HepG2 (cell line): Measurements from ENCODE around the gene CDHR4. TPM values are rescaled to one million over a fixed set of nuclear protein-coding genes. Genes with fewer than 3 reads are reported as not detected.

ENCODE experiments used
- ATAC-seq: fragments of 200-7000 bp; cut with Tn5 transposase; 3 replicates; pipeline ENCODE4 v1.9.1; 2020; ENCODE audit warnings: mild to moderate bottlenecking, moderate library complexity
- BruUV-seq: library from RNA; stranded (reverse); fragments of 400-500 nt; replicated peaks from 2 replicates; lab custom pipeline; 2021; lab: Mats Ljungman, UMichigan
- CTCF ChIA-PET: fragments of 300-600 bp; formaldehyde crosslinking; extraction: SDS; loops from one replicate; lab custom pipeline; 2021; ENCODE audit warnings: low total read pairs, inconsistent platforms, low intra/inter-chr PET ratio; lab: Yijun Ruan, JAX
- POLR2A ChIA-PET: fragments of 350-600 bp; sonication (Branson Sonifier 250); formaldehyde crosslinking; loops from one replicate; lab custom pipeline; 2020; ENCODE audit warnings: antibody characterized with exemption, inconsistent platforms; lab: Yijun Ruan, JAX
- DNase-seq: peaks from one replicate; pipeline ENCODE4 v3.0.0-alpha.2; 2015; ENCODE audit warnings: low spot score
- FAIRE-seq: peaks from 3 replicates; lab custom pipeline; 2011; peaks lifted over from hg19 to GRCh38; lab: Jason Lieb, UNC
- H2AFZ ChIP-seq: one replicate; pipeline ENCODE4 v1.6.1; 2011; ENCODE audit warnings: low read length, inconsistent platforms
- H3K27ac ChIP-seq: fragments of 300-600 bp; 3 replicates; pipeline ENCODE4 v1.8.0; 2011; ENCODE audit warnings: mixed run types, mild to moderate bottlenecking, mixed read lengths, low read length, inconsistent platforms; ENCODE audit not compliant: insufficient read depth; ENCODE audit errors: extremely low read length
- H3K27me3 ChIP-seq, 2 experiments: fragments of 200-600 bp in 1 of 2; 2 replicates in 1 of 2; 3 replicates in 1 of 2; pipeline versions ENCODE4 v1.6.0 to v1.8.0; 2011; ENCODE audit warnings: low read length in 2 of 2, mild to moderate bottlenecking in 2 of 2, moderate library complexity in 2 of 2, inconsistent platforms in 1 of 2; ENCODE audit not compliant: insufficient read depth in 2 of 2, control insufficient read depth in 1 of 2
- H3K36me3 ChIP-seq, 2 experiments: fragments of 200-600 bp in 1 of 2; replicated peaks in 1 of 2; 2 replicates in 1 of 2; 3 replicates in 1 of 2; pipeline versions ENCODE4 v1.5.1 to v1.8.0; 2011; ENCODE audit warnings: low read length in 2 of 2, inconsistent platforms in 1 of 2; ENCODE audit not compliant: insufficient read depth in 2 of 2, control insufficient read depth in 1 of 2
- H3K4me1 ChIP-seq: 2 replicates; pipeline ENCODE4 v1.5.1; 2012; ENCODE audit warnings: low read length, inconsistent platforms; ENCODE audit not compliant: insufficient read depth
- H3K4me2 ChIP-seq: 2 replicates; pipeline ENCODE4 v1.6.0; 2011; ENCODE audit warnings: low read depth, low read length, inconsistent platforms
- H3K4me3 ChIP-seq, 3 experiments: fragments of 200-600 bp in 1 of 3; sonication (generic), shearing (Covaris generic) in 1 of 3; replicated peaks in 1 of 3; 2 replicates each; pipeline ENCODE4 v1.5.1; 2011 to 2016; ENCODE audit warnings: low read length in 3 of 3, inconsistent platforms in 2 of 3, low read depth in 2 of 3, mild to moderate bottlenecking in 2 of 3, control low read depth in 1 of 3, mixed read lengths in 1 of 3; ENCODE audit not compliant: insufficient read depth in 1 of 3
- H3K79me2 ChIP-seq: one replicate; pipeline ENCODE4 v1.6.1; 2011; ENCODE audit warnings: low read length, inconsistent platforms; ENCODE audit not compliant: insufficient read depth
- H3K9ac ChIP-seq: 2 replicates; pipeline ENCODE4 v1.6.0; 2011; ENCODE audit warnings: mild to moderate bottlenecking, low read depth, low read length, inconsistent platforms; ENCODE audit not compliant: insufficient read depth
- H3K9me3 ChIP-seq: 2 replicates; pipeline ENCODE4 v1.5.1; 2012; ENCODE audit warnings: mild to moderate bottlenecking, low read length
- H4K20me1 ChIP-seq: 2 replicates; pipeline ENCODE4 v1.6.0; 2011; ENCODE audit warnings: inconsistent platforms, mild to moderate bottlenecking, low read length, moderate library complexity; ENCODE audit not compliant: insufficient read depth
- BCLAF1 ChIP-seq: fragments of 450-650 bp; IDR thresholded peaks from 2 replicates; pipeline ENCODE4 v1.6.1; 2017; ENCODE audit warnings: mild to moderate bottlenecking
- CREB3 ChIP-seq: sonication (generic); formaldehyde crosslinking; IDR thresholded peaks from 2 replicates; pipeline ENCODE4 v1.5.0; 2020; ENCODE audit warnings: missing genetic modification reagents
- GPBP1L1 ChIP-seq: sonication (generic); formaldehyde crosslinking; IDR thresholded peaks from 2 replicates; pipeline ENCODE4 v1.5.0; 2020; ENCODE audit warnings: mild to moderate bottlenecking, missing genetic modification reagents
- HES4 ChIP-seq: sonication (generic); formaldehyde crosslinking; IDR thresholded peaks from 2 replicates; pipeline ENCODE4 v1.9.0; 2021; ENCODE audit warnings: mild to moderate bottlenecking, missing genetic modification reagents, borderline replicate concordance
- JDP2 ChIP-seq: sonication (generic); formaldehyde crosslinking; IDR thresholded peaks from 2 replicates; pipeline ENCODE4 v1.8.1; 2022; ENCODE audit warnings: missing genetic modification reagents, borderline replicate concordance
- NFYB ChIP-seq: sonication (generic); formaldehyde crosslinking; IDR thresholded peaks from 2 replicates; pipeline ENCODE4 v1.4.0; 2020; ENCODE audit warnings: missing genetic modification reagents
- REL ChIP-seq: sonication (generic); formaldehyde crosslinking; conservative IDR thresholded peaks from 2 replicates; pipeline ENCODE4 v1.8.0; 2022; ENCODE audit warnings: mild to moderate bottlenecking, missing genetic modification reagents, moderate library complexity
- RFXAP ChIP-seq: sonication (generic); formaldehyde crosslinking; IDR thresholded peaks from 2 replicates; pipeline ENCODE4 v1.4.0; 2020; ENCODE audit warnings: missing genetic modification reagents, borderline replicate concordance
- SIX1 ChIP-seq: sonication (generic); formaldehyde crosslinking; IDR thresholded peaks from 2 replicates; pipeline ENCODE4 v1.4.0; 2020; ENCODE audit warnings: missing genetic modification reagents, borderline replicate concordance
- ZBTB33 ChIP-seq: sonication (generic); formaldehyde crosslinking; IDR thresholded peaks from 2 replicates; pipeline ENCODE4 v1.4.0; 2020; ENCODE audit warnings: missing genetic modification reagents
- ZNF276 ChIP-seq: sonication (generic); formaldehyde crosslinking; IDR thresholded peaks from 2 replicates; pipeline ENCODE4 v1.4.0; 2020; ENCODE audit warnings: mild to moderate bottlenecking, low read depth, missing genetic modification reagents
- ZNF766 ChIP-seq: sonication (generic); formaldehyde crosslinking; IDR thresholded peaks from 2 replicates; pipeline ENCODE4 v1.5.0; 2020; ENCODE audit warnings: missing genetic modification reagents, borderline replicate concordance
- ZSCAN21 ChIP-seq: sonication (generic); formaldehyde crosslinking; IDR thresholded peaks from 2 replicates; pipeline ENCODE4 v1.8.0; 2022; ENCODE audit warnings: mild to moderate bottlenecking, missing genetic modification reagents, moderate library complexity, borderline replicate concordance
- WGBS: methylation state at CpG from one replicate; pipeline ENCODE4 v1.1.6; 2017; ENCODE audit warnings: low lambda C conversion rate; 5-methylcytosine and 5-hydroxymethylcytosine counted together
- in situ Hi-C: cut with HindIII; loops from 2 replicates; pipeline ENCODE4 v1.10.0; 2017; ENCODE audit warnings: low pct_unique_long_range_greater_than_20kb; ENCODE audit not compliant: extremely low pct_ligation_motif_present
- intact Hi-C: fragments of 100-400 bp; cut with micrococcal nuclease; formaldehyde crosslinking; loops from one replicate; pipeline ENCODE4 v1.10.0; 2022; ENCODE audit not compliant: unreplicated experiment
- polyA plus RNA-seq, 8 experiments: library from polyadenylated mRNA; depleted of rRNA in 3 of 8; stranded (reverse) in 7 of 8; unstranded in 1 of 8; fragments of >200 nt; fragmentation: Illumina TruSeq in 4 of 8; extraction: Trizol in 4 of 8; gene quantifications; 2 replicates each; pipeline versions ENCODE4 v1.2.1 to v1.2.3, GENCODE V29; 2011 to 2016; ENCODE audit warnings: low read depth in 4 of 8, missing spikeins in 1 of 8, mixed read lengths in 1 of 8; ENCODE audit not compliant: insufficient read depth in 1 of 8
- total RNA-seq, 5 experiments: library from RNA; depleted of rRNA; stranded (reverse); fragments of >200 nt; fragmentation: Illumina TruSeq; extraction: Trizol; gene quantifications; 2 replicates each; pipeline ENCODE4 v1.2.3, GENCODE V29; 2016; ENCODE audit warnings: low read depth in 1 of 5

CDHR4 gene
- total and polyA plus RNA-seq, 2 of the 13 experiments (the other 11 are each of a cell fraction or from before 2014, with no cell fraction given), result 0.21 TPM; not detected in 1

- no peak overlapping the region for H3K9ac ChIP-seq
- H3K4me3 ChIP-seq, result no peak overlapping the region
- H2AFZ ChIP-seq, result no peak overlapping the region
- H3K4me1 ChIP-seq, result peaks cover 39% of the 10 kb centered on the region
- in situ Hi-C loops, result no loop called here
- H3K27ac ChIP-seq, result no peak overlapping the region
- TF ChIP-seq HES4 (CRISPR knock-in tag), result no peak
- no peak for TF ChIP-seq GPBP1L1 (CRISPR knock-in tag)
- TF ChIP-seq JDP2, result no peak
- TF ChIP-seq BCLAF1, result no peak
- no peak for TF ChIP-seq CREB3 (CRISPR knock-in tag)
- no peak for TF ChIP-seq NFYB (CRISPR knock-in tag)
- no peak for TF ChIP-seq ZSCAN21 (CRISPR knock-in tag)
- TF ChIP-seq SIX1 (CRISPR knock-in tag), result no peak
- TF ChIP-seq REL (CRISPR knock-in tag), result no peak
- TF ChIP-seq ZNF276 (CRISPR knock-in tag), result no peak
- no peak for TF ChIP-seq RFXAP
- no peak for TF ChIP-seq ZBTB33 (CRISPR knock-in tag)
- TF ChIP-seq ZNF766 (CRISPR knock-in tag), result no peak
- FAIRE-seq (no peak), ATAC-seq (no peak), DNase-seq (no peak)
- intact Hi-C loops, result no loop called here
- no peaks in the 10 kb centered on the region for H3K9me3 ChIP-seq
- no peaks in the 10 kb centered on the region for H4K20me1 ChIP-seq
- ChIA-PET POLR2A (no interaction called here), CTCF (no interaction called here)
- no peak overlapping the region for H3K4me2 ChIP-seq
- WGBS, result 87% methylated on average over 4 of the region's 10 CpGs
- no TSS peak for BruUV-seq
- no peaks in the 10 kb centered on the region for H3K79me2 ChIP-seq
- no peaks in the 10 kb centered on the region for H3K36me3 ChIP-seq
- H3K27me3 ChIP-seq, result peaks cover 0 to 1% of the 10 kb centered on the region in 2 experiments; a peak in 1 of 5 replicates
Observed at GRCh38 chr3:49792371-49793150, 7.1 kb downstream of the CDHR4 start.
